Measurements from ENCODE around the gene PLXNC1. TPM values are rescaled to one million over a fixed set of nuclear protein-coding genes. Genes with fewer than 3 reads are reported as not detected.

PLXNC1 gene
- total and polyA plus RNA-seq, 5 experiments from 2014 or later, result 2.9 to 9.4 (median 4.1) TPM

GRCh38 chr12:94187361-94187760 lies 39.0 kb downstream of the PLXNC1 start:
- Mint-ChIP-seq H3K4me1 (peaks cover 0 to 9% (median 4%) of the 10 kb centered on the region in 4 donors), H3K27ac (no peak overlapping the region), H3K4me3 (no peak overlapping the region), H3K9me3 (peaks cover 0 to 10% (median 0%) of the 10 kb centered on the region in 9 donors), H3K27me3 (no peaks in the 10 kb centered on the region), H3K36me3 (peaks cover 9 to 12% (median 11%) of the 10 kb centered on the region in 3 donors)
- no peak for ATAC-seq
- DNase-seq, result no peak
- POLR2A ChIA-PET, result no interaction called here

GRCh38 chr12:94190623-94191022 lies 42.2 kb downstream of the PLXNC1 start:
- DNase-seq (no peak), ATAC-seq (no peak)
- Mint-ChIP-seq H3K27ac (no peak overlapping the region), H3K9me3 (peaks cover 0 to 25% (median 3%) of the 10 kb centered on the region in 9 donors), H3K27me3 (no peaks in the 10 kb centered on the region), H3K36me3 (peaks cover 27 to 34% (median 28%) of the 10 kb centered on the region in 3 donors), H3K4me1 (peaks cover 0 to 8% (median 5%) of the 10 kb centered on the region in 4 donors), H3K4me3 (no peak overlapping the region)
- POLR2A ChIA-PET, result no interaction called here

DNA sequence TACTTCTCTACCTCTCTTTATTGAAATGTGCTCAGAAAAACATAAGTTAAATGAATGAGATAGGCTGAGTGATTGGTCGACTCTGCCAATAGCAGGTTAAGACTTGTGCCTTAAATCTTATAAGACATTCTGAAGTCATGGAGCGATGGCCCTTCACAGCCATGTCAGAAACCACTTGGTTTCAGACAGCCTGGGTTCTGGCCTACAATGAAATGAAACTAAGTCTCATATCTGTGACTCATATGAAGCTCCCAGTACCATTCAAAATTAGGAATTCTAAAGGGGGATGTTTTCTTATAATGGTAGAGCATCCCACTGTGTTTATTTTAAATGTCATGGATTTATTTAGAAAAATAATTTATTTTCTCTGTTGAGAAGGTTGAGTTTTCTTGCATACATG lies 42.6 kb downstream of the PLXNC1 start:
- H3K4me3 Mint-ChIP-seq, result no peak overlapping the region
- no peak overlapping the region for H3K27ac Mint-ChIP-seq
- no peaks in the 10 kb centered on the region for H3K27me3 Mint-ChIP-seq
- peaks cover 0 to 8% (median 4%) of the 10 kb centered on the region in 4 donors for H3K4me1 Mint-ChIP-seq
- no peak for DNase-seq
- POLR2A ChIA-PET, result no interaction called here
- H3K36me3 Mint-ChIP-seq, result peaks cover 27 to 33% (median 28%) of the 10 kb centered on the region in 3 donors
- ATAC-seq, result no peak
- peaks cover 0 to 25% (median 2%) of the 10 kb centered on the region in 9 donors for H3K9me3 Mint-ChIP-seq

DNA sequence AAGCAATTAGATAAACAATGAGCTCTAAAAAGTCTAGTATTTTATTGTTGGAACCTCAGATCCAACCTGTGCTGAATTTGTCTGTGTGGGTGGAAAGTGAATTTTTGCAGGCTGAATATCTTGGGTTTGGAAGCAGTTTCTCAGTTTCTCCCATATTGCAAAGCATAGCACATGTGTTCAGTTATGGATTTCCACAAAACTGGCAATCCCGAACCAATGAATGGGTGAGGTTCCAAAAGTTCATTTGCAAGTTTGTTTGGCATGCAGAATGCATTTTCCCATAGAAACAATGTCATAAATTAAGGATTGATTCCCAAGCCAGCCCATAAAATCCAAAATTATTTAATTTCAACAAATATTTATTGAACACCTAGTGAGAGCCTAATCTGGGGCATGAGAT lies 43.4 kb downstream of the PLXNC1 start:
- Mint-ChIP-seq H3K9me3 (peaks cover 0 to 25% (median 2%) of the 10 kb centered on the region in 9 donors), H3K4me1 (peaks cover 0 to 8% (median 4%) of the 10 kb centered on the region in 4 donors), H3K27ac (peak overlapping the region in 1 of 10 donors; percentile 24), H3K4me3 (no peak overlapping the region), H3K36me3 (peaks cover 27 to 33% (median 31%) of the 10 kb centered on the region in 3 donors), H3K27me3 (no peaks in the 10 kb centered on the region)
- ATAC-seq, result no peak
- DNase-seq, result no peak
- POLR2A ChIA-PET, result interaction anchor here (0.6 kb wide), 1 partner anchor 725 kb away, joined by 3 read pairs; no protein-coding TSS in a partner anchor

DNA sequence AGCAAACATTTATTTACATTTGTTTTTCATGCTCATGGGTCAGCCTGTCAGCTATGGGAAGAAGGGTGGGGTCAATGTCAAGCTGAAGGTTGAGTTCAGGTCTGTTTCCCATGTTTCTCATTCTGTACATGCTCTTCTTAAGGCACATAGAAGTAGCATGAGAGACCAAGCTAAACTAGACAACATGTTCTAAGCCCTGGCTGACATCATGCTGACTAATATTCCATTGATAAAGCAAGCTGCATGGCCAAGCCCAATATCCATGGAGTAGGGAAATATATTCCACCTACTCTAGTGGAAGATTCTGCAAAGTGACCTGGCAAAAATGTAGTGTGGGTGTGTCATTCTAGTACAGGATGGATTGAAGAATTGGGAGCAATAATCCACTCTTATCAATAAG lies 44.1 kb downstream of the PLXNC1 start:
- ATAC-seq, result no peak
- DNase-seq, result no peak
- Mint-ChIP-seq H3K27ac (peak overlapping the region in 1 of 10 donors; percentile 24), H3K4me3 (no peak overlapping the region), H3K27me3 (no peaks in the 10 kb centered on the region), H3K4me1 (peaks cover 0 to 8% (median 4%) of the 10 kb centered on the region in 4 donors), H3K9me3 (peaks cover 0 to 25% (median 2%) of the 10 kb centered on the region in 9 donors), H3K36me3 (peaks cover 27 to 34% (median 33%) of the 10 kb centered on the region in 3 donors)
- POLR2A ChIA-PET, result no interaction called here

DNA sequence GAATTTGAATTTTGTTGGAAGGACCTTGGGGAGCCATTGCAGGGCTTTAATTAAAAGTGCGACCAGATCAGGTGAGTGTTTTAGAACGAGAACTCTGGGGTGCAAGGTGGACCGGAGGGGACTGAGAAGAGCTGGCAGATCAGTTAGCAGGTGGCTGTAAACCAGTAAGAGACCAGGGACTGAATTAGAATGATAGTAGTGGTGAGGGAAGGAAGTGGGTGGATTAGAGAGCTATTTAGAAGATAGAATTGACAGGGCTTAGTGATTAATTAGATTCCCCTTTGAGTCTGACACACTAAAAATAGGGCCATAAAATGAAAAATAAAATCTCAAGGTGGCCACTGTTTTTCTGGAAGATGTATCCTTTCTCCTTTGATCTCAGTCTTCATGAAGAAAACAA lies 44.8 kb downstream of the PLXNC1 start:
- peaks cover 0 to 8% (median 4%) of the 10 kb centered on the region in 4 donors for H3K4me1 Mint-ChIP-seq
- H3K4me3 Mint-ChIP-seq, result no peak overlapping the region
- peak overlapping the region in 2 of 10 donors; percentile 48 to 74 for H3K27ac Mint-ChIP-seq
- DNase-seq (no peak), ATAC-seq (no peak)
- POLR2A ChIA-PET, result no interaction called here
- no peaks in the 10 kb centered on the region for H3K27me3 Mint-ChIP-seq
- peaks cover 0 to 25% (median 2%) of the 10 kb centered on the region in 9 donors for H3K9me3 Mint-ChIP-seq
- peaks cover 27 to 34% (median 33%) of the 10 kb centered on the region in 3 donors for H3K36me3 Mint-ChIP-seq

DNA sequence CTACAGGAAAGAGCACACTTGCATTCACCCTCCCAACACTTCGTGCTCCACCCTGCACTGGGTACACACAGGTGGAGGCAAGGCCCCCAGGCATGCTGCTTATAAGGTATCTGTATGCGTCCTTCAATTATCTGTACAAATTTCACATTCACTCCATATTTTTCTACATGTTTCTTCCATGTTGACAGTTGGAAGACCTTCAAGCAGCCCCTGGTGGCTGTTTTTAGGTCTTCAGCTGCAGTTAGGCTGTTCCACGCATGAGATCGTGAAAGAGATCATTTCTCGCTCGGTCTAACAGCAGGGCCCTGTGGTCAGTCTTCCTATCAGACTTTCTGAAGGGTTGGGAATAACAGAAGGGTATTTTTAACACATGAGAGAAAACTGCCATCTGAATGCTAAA lies 47.1 kb downstream of the PLXNC1 start:
- DNase-seq (no peak), ATAC-seq (no peak)
- H3K27ac Mint-ChIP-seq, result peak overlapping the region in 2 of 10 donors; percentile 11 to 13
- H3K9me3 Mint-ChIP-seq, result peaks cover 0 to 23% (median 0%) of the 10 kb centered on the region in 9 donors
- peaks cover 26 to 34% (median 32%) of the 10 kb centered on the region in 3 donors for H3K36me3 Mint-ChIP-seq
- no peaks in the 10 kb centered on the region for H3K27me3 Mint-ChIP-seq
- H3K4me3 Mint-ChIP-seq, result no peak overlapping the region
- POLR2A ChIA-PET, result no interaction called here
- H3K4me1 Mint-ChIP-seq, result peaks cover 0 to 8% (median 4%) of the 10 kb centered on the region in 4 donors

GRCh38 chr12:94198469-94198868 lies 50.1 kb downstream of the PLXNC1 start:
- Mint-ChIP-seq H3K9me3 (peaks cover 0 to 4% (median 0%) of the 10 kb centered on the region in 9 donors), H3K36me3 (peaks cover 6 to 19% (median 13%) of the 10 kb centered on the region in 3 donors), H3K4me1 (peaks cover 12 to 19% (median 14%) of the 10 kb centered on the region in 4 donors), H3K4me3 (no peak overlapping the region), H3K27me3 (no peaks in the 10 kb centered on the region), H3K27ac (no peak overlapping the region)
- POLR2A ChIA-PET, result no interaction called here
- ATAC-seq (no peak), DNase-seq (no peak)

- POLR2A ChIA-PET, result no interaction called here
- H3K36me3 Mint-ChIP-seq, result peaks cover 2 to 15% (median 9%) of the 10 kb centered on the region in 3 donors
- H3K27ac Mint-ChIP-seq, result no peak overlapping the region
- no peak overlapping the region for H3K4me3 Mint-ChIP-seq
- peaks cover 12 to 20% (median 14%) of the 10 kb centered on the region in 4 donors for H3K4me1 Mint-ChIP-seq
- no peaks in the 10 kb centered on the region for H3K27me3 Mint-ChIP-seq
- DNase-seq (no peak), ATAC-seq (no peak)
- H3K9me3 Mint-ChIP-seq, result peaks cover 0 to under 1% (median 0%) of the 10 kb centered on the region in 9 donors
Measured at GRCh38 chr12:94198872-94199271, 50.5 kb downstream of the PLXNC1 start.

DNA sequence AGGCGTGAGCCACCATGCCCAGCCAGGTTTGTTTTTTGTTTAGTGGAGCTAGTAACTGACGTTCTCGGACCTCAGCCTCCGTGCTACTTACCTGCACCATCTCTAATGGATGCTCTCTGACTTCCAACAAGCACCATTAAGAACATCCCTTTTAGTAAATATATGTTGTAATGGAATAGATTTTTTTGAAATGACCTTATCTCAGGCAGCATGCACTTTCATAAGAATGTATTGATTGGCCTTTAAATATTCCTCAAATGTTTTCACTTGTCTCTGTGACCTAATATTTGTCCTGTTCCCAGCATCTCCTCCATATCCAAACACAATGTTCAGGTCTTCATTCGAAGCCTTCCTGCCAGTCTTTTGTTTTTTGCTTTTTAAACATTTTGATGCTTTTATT lies 51.7 kb downstream of the PLXNC1 start:
- Mint-ChIP-seq H3K36me3 (peaks cover 0 to 8% (median 5%) of the 10 kb centered on the region in 3 donors), H3K4me1 (peaks cover 17 to 29% (median 23%) of the 10 kb centered on the region in 4 donors), H3K27ac (peak overlapping the region in 2 of 10 donors; percentile 15 to 16), H3K9me3 (no peaks in the 10 kb centered on the region), H3K27me3 (no peaks in the 10 kb centered on the region), H3K4me3 (no peak overlapping the region)
- ATAC-seq (no peak), DNase-seq (no peak)
- POLR2A ChIA-PET, result no interaction called here

DNA sequence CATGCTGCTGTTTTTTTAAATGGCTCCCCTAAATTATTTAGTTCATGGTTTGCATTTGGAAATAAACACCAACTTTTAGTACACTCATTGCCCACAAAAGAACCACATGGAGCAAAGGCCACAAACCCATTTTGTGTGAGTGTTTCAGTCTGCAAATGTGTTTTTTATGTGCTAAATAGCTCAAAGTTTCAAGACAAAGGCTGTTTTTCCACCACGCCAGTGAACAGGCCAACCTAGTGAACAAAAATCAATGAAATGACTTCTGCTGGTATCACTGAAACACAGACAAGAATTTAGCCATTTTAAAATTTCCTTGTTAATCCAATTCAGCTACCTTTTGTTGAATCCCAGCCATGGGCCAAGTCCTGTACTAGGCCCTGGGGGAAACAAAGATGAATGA lies 52.3 kb downstream of the PLXNC1 start:
- Mint-ChIP-seq H3K4me1 (peaks cover 16 to 35% (median 28%) of the 10 kb centered on the region in 4 donors), H3K36me3 (peaks cover 0 to 8% (median 0%) of the 10 kb centered on the region in 3 donors), H3K9me3 (no peaks in the 10 kb centered on the region), H3K4me3 (no peak overlapping the region), H3K27ac (no peak overlapping the region), H3K27me3 (no peaks in the 10 kb centered on the region)
- no peak for ATAC-seq
- POLR2A ChIA-PET, result no interaction called here
- no peak for DNase-seq

DNA sequence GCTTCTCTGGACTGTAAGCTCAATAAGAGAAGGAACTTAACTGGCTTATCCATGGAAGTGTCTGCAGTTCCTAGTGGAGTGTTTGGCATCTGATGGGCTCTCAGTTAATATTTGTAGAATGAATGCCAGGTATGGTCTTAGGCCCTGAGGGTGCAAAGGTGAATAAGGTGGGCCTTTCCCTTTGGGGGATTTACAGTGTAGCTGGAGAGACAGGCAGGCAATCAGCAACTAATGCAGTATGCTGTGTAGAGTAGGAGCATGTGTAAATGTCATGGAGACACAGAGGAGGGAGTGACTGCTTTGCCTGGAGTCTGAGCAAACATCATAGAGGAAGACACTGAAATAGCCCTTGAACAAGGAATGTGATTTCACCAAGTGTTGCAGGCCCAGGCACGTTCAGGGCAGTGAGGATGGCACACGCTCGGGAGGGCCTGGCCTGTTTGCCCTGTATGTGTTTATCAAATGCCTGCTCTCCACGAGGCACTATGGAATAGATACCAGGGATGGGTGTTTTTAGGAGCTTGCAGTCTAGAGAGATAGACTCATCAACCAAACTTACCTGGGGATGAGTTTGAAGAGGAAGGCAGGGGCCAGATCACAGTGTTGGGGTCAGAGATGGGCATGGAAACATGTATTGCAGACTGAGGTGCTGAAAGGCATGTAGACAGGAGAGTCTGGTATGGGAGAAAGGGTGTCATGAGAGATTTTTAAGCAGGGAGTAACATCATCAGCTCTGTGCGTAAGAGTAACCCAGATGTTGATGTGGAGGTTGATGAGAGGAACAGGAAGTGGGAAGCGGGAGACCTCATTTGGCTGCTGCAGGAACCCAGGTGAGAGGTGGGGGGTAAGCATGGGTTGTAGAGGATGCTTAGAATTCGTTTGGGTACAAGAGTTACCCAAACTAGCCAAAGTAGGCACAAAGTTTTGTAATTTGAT lies 54.1 kb downstream of the PLXNC1 start:
- peak in 1 of 2 donors; percentile 19 for ATAC-seq
- H3K4me3 Mint-ChIP-seq, result peak overlapping the region in 2 of 10 donors; percentile 1 to 8
- H3K36me3 Mint-ChIP-seq, result peaks cover 0 to 2% (median 0%) of the 10 kb centered on the region in 3 donors
- peaks cover 29 to 54% (median 46%) of the 10 kb centered on the region in 4 donors for H3K4me1 Mint-ChIP-seq
- no peaks in the 10 kb centered on the region for H3K27me3 Mint-ChIP-seq
- no peaks in the 10 kb centered on the region for H3K9me3 Mint-ChIP-seq
- H3K27ac Mint-ChIP-seq, result peak overlapping the region in 8 of 10 donors; percentile 6 to 67 (median 40)
- no peak for DNase-seq
- POLR2A ChIA-PET, result interaction anchor here (0.5 kb wide), 1 partner anchor 57 kb away, joined by 5 read pairs; no protein-coding TSS in a partner anchor

DNA sequence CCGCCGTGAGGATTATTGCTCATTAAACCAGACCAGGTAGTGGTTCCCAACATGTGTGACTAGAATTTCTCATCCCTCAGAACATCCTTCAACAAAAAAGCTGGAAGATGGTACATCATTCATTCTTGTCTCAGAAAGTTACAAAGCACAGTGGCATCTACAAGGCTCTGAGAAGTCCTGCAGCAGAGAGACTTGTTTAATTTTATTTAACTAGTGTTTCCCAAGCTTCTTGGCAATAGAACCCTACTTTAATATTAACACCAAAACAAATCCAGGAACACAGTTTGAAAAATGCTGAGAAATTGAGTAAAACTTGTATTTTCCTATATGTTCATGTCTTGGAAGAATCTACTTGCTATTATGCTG lies 54.8 kb downstream of the PLXNC1 start:
- peak overlapping the region in 6 of 10 donors; percentile 7 to 67 (median 47) for H3K27ac Mint-ChIP-seq
- ATAC-seq (no peak), DNase-seq (no peak)
- POLR2A ChIA-PET, result no interaction called here
- peaks cover 0 to 2% (median 0%) of the 10 kb centered on the region in 3 donors for H3K36me3 Mint-ChIP-seq
- no peak overlapping the region for H3K4me3 Mint-ChIP-seq
- peaks cover 0 to under 1% (median 0%) of the 10 kb centered on the region in 9 donors for H3K9me3 Mint-ChIP-seq
- no peaks in the 10 kb centered on the region for H3K27me3 Mint-ChIP-seq
- peaks cover 33 to 60% (median 52%) of the 10 kb centered on the region in 4 donors for H3K4me1 Mint-ChIP-seq
